IMR-90 (cell line): ENCODE data around the gene NUCB1.
"Not testable (repeated sequence)": the region's sequence is repeated elsewhere in the genome, so short reads cannot be mapped to it uniquely, and the experiment has no call there.

Source experiments
- CTCF ChIP-seq: conservative IDR thresholded peaks from 2 replicates; pipeline ENCODE4 v1.5.1; 2012; ENCODE audit warnings: mild to moderate bottlenecking, low read depth, low read length, improper control_type of control experiment
- MAFK ChIP-seq: IDR thresholded peaks from 2 replicates; pipeline ENCODE4 v1.6.1; 2012; ENCODE audit warnings: low read depth, low read length, improper control_type of control experiment
- NFE2L2 ChIP-seq: fragments of 150-350 bp; IDR thresholded peaks from 2 replicates; pipeline ENCODE4 v1.6.1; 2016; ENCODE audit warnings: low read depth, mild to moderate bottlenecking, low read length
- POLR2A ChIP-seq: IDR thresholded peaks from 2 replicates; pipeline ENCODE4 v1.6.1; 2012; ENCODE audit warnings: mild to moderate bottlenecking, low read depth, low read length
- RAD21 ChIP-seq: IDR thresholded peaks from 2 replicates; pipeline ENCODE4 v1.6.1; 2012; ENCODE audit warnings: low read length, improper control_type of control experiment
- RFX5 ChIP-seq: IDR thresholded peaks from 2 replicates; pipeline ENCODE4 v1.8.0; 2012; ENCODE audit warnings: low read depth, mild to moderate bottlenecking, low read length, moderate library complexity

DNA sequence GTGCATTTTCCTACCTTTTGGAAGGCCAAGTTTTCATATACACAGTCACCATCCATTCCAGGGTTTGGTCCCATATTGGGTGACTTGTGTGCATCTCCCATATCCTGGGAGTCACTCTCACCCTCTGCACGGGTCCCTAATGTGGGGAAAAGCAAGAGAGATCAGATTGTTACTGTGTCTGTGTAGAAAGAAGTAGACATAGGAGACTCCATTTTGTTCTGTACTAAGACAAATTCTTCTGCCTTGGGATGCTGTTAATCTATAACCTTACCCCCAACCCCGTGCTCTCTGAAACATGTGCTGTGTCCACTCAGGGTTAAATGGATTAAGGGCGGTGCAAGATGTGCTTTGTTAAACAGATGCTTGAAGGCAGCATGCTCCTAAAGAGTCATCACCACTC, 10.6 kb upstream of the NUCB1 start:
- not testable (repeated sequence) for TF ChIP-seq CTCF, NFE2L2, POLR2A, RFX5, MAFK, RAD21
